Kidney epithelial cell (primary cell): ENCODE measurements around the gene M1AP. TPM values are rescaled to one million over a fixed set of nuclear protein-coding genes. Genes with fewer than 3 reads are reported as not detected.

Experiments used
- DNase-seq: peaks from one replicate; pipeline ENCODE4 v3.0.0-alpha.2; 2010; ENCODE audit warnings: low read depth
- H3K27me3 ChIP-seq: 2 replicates; pipeline ENCODE4 v1.6.0; 2011; ENCODE audit warnings: low read length; ENCODE audit not compliant: control insufficient read depth, insufficient read depth
- H3K36me3 ChIP-seq: 2 replicates; pipeline ENCODE4 v1.5.1; 2011; ENCODE audit warnings: low read length; ENCODE audit not compliant: control insufficient read depth, insufficient read depth
- H3K4me3 ChIP-seq: 2 replicates; pipeline ENCODE4 v1.5.1; 2011; ENCODE audit warnings: low read depth, mild to moderate bottlenecking, control low read depth, low read length
- total RNA-seq: library from RNA; depleted of rRNA; stranded (reverse); fragments of >200 nt; gene quantifications from 2 replicates; pipeline ENCODE4 v1.2.3, GENCODE V29; 2015
- TF ChIP-seq, protein P1 (sequence below): IDR thresholded peaks from 2 replicates; pipeline ENCODE4 v1.5.1; 2011; ENCODE audit warnings: mild to moderate bottlenecking, moderate library complexity, low read length, control low read depth, inconsistent platforms; ENCODE audit not compliant: insufficient read depth, poor library complexity, severe bottlenecking

The M1AP gene
- total RNA-seq, 1 donor from 2014 or later: 1.3 TPM

DNA sequence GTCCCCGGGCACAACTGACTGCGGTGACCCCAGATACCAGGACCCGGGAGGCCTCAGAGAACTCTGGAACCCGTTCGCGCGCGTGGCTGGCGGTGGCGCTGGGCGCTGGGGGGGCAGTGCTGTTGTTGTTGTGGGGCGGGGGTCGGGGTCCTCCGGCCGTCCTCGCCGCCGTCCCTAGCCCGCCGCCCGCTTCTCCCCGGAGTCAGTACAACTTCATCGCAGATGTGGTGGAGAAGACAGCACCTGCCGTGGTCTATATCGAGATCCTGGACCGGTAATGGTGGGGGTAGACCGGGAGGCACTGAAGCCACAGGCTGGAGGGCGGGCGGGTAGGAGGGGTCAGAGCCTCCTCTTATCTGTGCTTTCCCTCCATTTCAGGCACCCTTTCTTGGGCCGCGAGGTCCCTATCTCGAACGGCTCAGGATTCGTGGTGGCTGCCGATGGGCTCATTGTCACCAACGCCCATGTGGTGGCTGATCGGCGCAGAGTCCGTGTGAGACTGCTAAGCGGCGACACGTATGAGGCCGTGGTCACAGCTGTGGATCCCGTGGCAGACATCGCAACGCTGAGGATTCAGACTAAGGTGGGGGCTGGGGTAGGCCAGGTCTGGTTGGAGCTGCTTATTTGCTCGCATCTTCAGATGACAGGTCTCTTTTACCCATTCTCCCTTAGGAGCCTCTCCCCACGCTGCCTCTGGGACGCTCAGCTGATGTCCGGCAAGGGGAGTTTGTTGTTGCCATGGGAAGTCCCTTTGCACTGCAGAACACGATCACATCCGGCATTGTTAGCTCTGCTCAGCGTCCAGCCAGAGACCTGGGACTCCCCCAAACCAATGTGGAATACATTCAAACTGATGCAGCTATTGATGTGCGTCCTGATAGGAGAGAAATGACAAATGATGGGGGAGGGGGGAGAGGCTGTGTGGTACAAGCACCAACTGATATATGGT, 117.6 kb downstream of the M1AP start:
- Histone ChIP-seq H3K36me3 (peaks cover 4% of the 10 kb centered on the region), H3K4me3 (peak overlapping the region; percentile 62), H3K27me3 (no peaks in the 10 kb centered on the region)
- no peak for DNase-seq
- TF ChIP-seq, protein P1, sequence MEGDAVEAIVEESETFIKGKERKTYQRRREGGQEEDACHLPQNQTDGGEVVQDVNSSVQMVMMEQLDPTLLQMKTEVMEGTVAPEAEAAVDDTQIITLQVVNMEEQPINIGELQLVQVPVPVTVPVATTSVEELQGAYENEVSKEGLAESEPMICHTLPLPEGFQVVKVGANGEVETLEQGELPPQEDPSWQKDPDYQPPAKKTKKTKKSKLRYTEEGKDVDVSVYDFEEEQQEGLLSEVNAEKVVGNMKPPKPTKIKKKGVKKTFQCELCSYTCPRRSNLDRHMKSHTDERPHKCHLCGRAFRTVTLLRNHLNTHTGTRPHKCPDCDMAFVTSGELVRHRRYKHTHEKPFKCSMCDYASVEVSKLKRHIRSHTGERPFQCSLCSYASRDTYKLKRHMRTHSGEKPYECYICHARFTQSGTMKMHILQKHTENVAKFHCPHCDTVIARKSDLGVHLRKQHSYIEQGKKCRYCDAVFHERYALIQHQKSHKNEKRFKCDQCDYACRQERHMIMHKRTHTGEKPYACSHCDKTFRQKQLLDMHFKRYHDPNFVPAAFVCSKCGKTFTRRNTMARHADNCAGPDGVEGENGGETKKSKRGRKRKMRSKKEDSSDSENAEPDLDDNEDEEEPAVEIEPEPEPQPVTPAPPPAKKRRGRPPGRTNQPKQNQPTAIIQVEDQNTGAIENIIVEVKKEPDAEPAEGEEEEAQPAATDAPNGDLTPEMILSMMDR: no peak

DNA sequence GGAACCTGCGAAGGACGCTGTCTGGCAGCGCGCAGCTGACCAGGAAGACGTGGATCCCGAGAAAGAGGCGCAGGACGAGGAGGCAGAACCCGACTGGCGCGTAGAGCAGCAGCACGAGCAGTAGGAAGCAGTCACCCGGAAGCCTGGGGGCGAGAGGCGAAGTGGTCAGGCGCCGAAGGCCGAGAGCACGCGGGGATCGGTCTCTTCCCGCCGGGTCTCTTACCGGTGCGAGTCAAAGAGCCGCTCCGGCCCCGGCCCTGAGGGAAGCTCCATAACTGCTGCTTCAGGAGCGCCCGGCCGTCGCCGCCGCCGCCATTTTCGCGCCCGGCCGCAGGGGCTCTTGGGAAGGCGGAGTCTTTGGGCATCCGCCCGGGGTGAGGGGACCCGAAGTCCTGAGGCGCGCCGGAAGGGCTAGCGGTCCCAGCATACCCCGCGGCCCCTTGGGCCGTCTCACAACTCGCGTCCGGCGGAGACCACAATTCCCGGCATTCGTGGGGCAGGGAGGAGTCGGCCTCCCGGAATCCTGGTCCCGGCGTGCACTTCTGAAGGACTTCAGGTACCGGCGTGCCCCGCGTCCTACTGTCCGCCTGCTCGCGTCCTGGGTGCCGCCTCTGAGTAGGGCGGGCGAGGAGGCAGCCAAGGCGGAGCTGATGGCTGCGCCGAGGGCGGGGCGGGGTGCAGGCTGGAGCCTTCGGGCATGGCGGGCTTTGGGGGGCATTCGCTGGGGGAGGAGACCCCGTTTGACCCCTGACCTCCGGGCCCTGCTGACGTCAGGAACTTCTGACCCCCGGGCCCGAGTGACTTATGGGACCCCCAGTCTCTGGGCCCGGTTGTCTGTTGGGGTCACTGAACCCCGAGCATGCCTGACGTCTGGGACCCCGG, 118.5 kb downstream of the M1AP start, which contains the start of the genes AUP1 and HTRA2:
TSS of gene AUP1 (minus strand) at position 350 of the 882 bp plus-strand sequence. CDS start at position 273, 77 bp downstream.
TSS of gene HTRA2 (plus strand) at position 577 of the 882 bp plus-strand sequence. CDS start at position 651, 74 bp downstream.
- DNase-seq: peak; percentile 97
- TF ChIP-seq, protein P1: no peak
- Histone ChIP-seq H3K36me3 (peaks cover 4% of the 10 kb centered on the region), H3K27me3 (no peaks in the 10 kb centered on the region), H3K4me3 (peak within 1 kb of the TSS; percentile 62)

DNA sequence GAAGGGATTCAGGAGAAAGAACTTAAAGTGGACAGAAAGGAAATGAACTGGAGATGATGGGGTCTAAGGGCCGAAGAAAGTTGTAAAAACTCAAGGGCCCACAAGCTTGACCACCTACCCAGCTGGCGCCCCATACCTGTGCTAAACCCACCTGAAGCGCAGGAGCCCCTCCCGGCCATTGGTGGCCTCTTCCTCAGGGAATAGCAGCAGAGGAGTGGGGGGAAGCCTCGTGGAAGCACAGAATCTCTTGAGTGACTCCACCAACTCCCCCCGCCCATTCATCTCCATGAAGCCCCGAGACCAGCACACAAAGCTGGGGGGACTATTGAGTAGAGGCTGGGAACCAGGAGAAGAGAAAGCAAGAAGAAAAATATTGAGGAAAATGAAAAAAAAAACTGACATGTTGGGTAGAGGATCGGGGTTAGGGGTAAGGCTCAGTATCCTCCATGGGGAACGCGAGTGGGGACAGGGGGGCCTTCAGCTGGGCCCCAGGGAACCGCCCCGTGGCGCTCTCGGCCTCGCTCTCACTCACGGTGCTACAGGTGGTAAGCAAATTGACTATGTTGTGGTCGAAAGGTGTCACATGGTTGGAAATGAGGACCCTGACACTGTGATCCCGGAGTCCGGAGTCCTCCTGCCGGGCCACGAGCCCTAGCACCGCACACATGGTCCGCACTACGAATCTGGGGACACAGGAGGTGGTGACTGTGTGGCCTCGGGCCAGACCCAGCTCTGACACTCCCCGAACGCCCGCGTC, 119.4 kb downstream of the M1AP start:
- TF ChIP-seq, protein P1: peak; percentile 3

DNA sequence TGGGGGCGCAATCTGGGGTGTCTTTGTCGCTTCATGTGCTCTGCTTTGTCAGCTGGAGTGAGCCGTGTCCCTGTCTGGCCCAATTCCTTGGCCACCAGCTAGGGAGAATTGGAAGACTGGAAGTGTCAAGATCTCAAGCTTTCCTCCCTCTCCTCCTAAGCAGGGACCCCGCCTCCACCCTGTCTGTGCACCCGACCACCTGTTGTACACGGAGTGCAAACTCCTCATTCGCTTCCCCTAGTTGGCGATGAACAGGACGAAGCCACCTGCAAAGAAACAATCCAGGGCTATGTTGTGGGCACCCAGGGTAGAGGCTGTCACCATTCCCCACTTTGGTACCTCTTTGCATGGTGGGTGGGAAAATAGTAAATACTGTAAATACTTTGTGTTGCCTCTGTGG, 120.4 kb downstream of the M1AP start:
- DNase-seq: no peak
- TF ChIP-seq, protein P1: no peak
- peaks cover 4% of the 10 kb centered on the region for H3K36me3 ChIP-seq
- no peak overlapping the region for H3K4me3 ChIP-seq
- no peaks in the 10 kb centered on the region for H3K27me3 ChIP-seq

More for the DNA sequence above, 119.4 kb downstream of the M1AP start:
- H3K36me3 ChIP-seq: peaks cover 4% of the 10 kb centered on the region
- H3K27me3 ChIP-seq: no peaks in the 10 kb centered on the region
- H3K4me3 ChIP-seq: peak overlapping the region; percentile 62
- no peak for DNase-seq

DNA sequence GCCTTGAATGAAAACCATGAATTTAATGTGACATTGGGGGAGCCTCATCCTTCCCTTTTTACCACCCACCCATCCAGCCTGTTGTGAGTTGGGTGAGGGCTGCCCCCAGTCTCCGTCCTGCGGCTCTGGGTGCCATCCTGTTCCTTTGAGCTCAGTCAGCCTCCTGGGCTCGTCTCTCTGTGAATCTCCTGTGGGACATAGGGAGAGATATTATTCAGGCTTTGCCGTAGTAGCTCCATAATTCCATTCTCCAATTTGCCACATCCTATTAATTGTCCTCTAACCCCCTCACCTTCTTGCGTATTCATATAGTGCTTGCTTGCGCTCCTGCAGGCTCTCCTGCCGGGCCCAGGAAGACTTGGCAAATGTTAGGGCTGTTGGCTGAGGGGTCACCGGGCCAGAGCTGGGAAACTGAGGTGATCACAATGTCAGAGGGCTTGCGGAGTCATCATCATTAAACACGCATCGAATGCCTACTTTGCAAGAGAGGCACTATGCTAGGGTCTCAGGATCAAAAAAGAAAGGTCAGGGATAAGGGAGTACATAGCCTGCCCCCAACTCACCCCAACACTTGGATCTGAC, 121.4 kb downstream of the M1AP start:
- no peak overlapping the region for H3K4me3 ChIP-seq
- DNase-seq: no peak
- TF ChIP-seq, protein P1: no peak
- H3K27me3 ChIP-seq: no peaks in the 10 kb centered on the region
- peaks cover 4% of the 10 kb centered on the region for H3K36me3 ChIP-seq
